Measurements from ENCODE around the gene AK8. TPM values are rescaled to one million over a fixed set of nuclear protein-coding genes. Genes with fewer than 3 reads are reported as not detected.
"Not testable (repeated sequence)": the region's sequence is repeated elsewhere in the genome, so short reads cannot be mapped to it uniquely, and the experiment has no call there.

AK8 gene
- total RNA-seq, 1 donor from 2014 or later: 0.98 TPM

GRCh38 chr9:132797861-132798659 lies 80.0 kb downstream of the AK8 start:
- DNase-seq (ENCODE audit: low spot score): no peak

- DNase-seq (ENCODE audit: low spot score): no peak
Measured at GRCh38 chr9:132795511-132796303, 82.4 kb downstream of the AK8 start.

GRCh38 chr9:132794730-132795380 lies 83.2 kb downstream of the AK8 start:
- no peak for DNase-seq (ENCODE audit: low spot score)

GRCh38 chr9:132793606-132794580 lies 84.2 kb downstream of the AK8 start:
- no peak for DNase-seq (ENCODE audit: low spot score)

- no peak for DNase-seq (ENCODE audit: low spot score)
Measured at GRCh38 chr9:132792547-132792946, 85.5 kb downstream of the AK8 start.

GRCh38 chr9:132791699-132792240 lies 86.3 kb downstream of the AK8 start:
- no peak for DNase-seq (ENCODE audit: low spot score)

GRCh38 chr9:132789719-132790118 lies 88.4 kb downstream of the AK8 start:
- no peak for DNase-seq (ENCODE audit: low spot score)

- DNase-seq (ENCODE audit: low spot score): no peak
Measured at GRCh38 chr9:132788378-132788777, 89.7 kb downstream of the AK8 start.

GRCh38 chr9:132787748-132788159 lies 90.3 kb downstream of the AK8 start:
- DNase-seq (ENCODE audit: low spot score): no peak

- no peak for DNase-seq (ENCODE audit: low spot score)
Measured at GRCh38 chr9:132784286-132784830, 93.7 kb downstream of the AK8 start.

- no peak for DNase-seq (ENCODE audit: low spot score)
Measured at GRCh38 chr9:132783006-132783405, 95.1 kb downstream of the AK8 start.

GRCh38 chr9:132782037-132782436 lies 96.0 kb downstream of the AK8 start:
- no peak for DNase-seq (ENCODE audit: low spot score)

- no peak for DNase-seq (ENCODE audit: low spot score)
Measured at GRCh38 chr9:132780230-132781007, 97.7 kb downstream of the AK8 start.

GRCh38 chr9:132776891-132777290 lies 101.2 kb downstream of the AK8 start:
- DNase-seq (ENCODE audit: low spot score): no peak

- DNase-seq (ENCODE audit: low spot score): no peak
Measured at GRCh38 chr9:132776268-132776667, 101.8 kb downstream of the AK8 start.

GRCh38 chr9:132775720-132776119 lies 102.4 kb downstream of the AK8 start:
- no peak for DNase-seq (ENCODE audit: low spot score)

- DNase-seq (ENCODE audit: low spot score): no peak
Measured at GRCh38 chr9:132774886-132775285, 103.2 kb downstream of the AK8 start.

- DNase-seq (ENCODE audit: low spot score): no peak
Measured at GRCh38 chr9:132773764-132774339, 104.2 kb downstream of the AK8 start.

GRCh38 chr9:132773093-132773492 lies 105.0 kb downstream of the AK8 start:
- no peak for DNase-seq (ENCODE audit: low spot score)

GRCh38 chr9:132771752-132772151 lies 106.3 kb downstream of the AK8 start:
- not testable (repeated sequence) for DNase-seq (ENCODE audit: low spot score)
